GM23248 (cell line): ENCODE measurements around the gene OR56A4. TPM values are rescaled to one million over a fixed set of nuclear protein-coding genes. Genes with fewer than 3 reads are reported as not detected.
A peak's percentile ranks its signal among the peaks of the same experiment; 100 is the strongest.

ENCODE experiments used
- DNase-seq: peaks from one replicate; pipeline ENCODE4 v3.0.0-alpha.2; 2015
- H2AFZ ChIP-seq: fragments of 200-600 bp; sonication (generic); 2 replicates; pipeline ENCODE4 v1.6.1; 2016; ENCODE audit warnings: antibody characterized with exemption
- H3F3A ChIP-seq: fragments of 200-600 bp; sonication (generic); 2 replicates; pipeline ENCODE4 v1.6.1; 2016; ENCODE audit warnings: mild to moderate bottlenecking, antibody characterized with exemption, mixed run types; ENCODE audit not compliant: insufficient read depth
- H3K27ac ChIP-seq: fragments of 200-600 bp; sonication (generic); 2 replicates; pipeline ENCODE4 v1.5.1; 2016; ENCODE audit warnings: mild to moderate bottlenecking
- H3K27me3 ChIP-seq: fragments of 200-600 bp; sonication (generic); replicated peaks from 2 replicates; pipeline ENCODE4 v1.6.1; 2016; ENCODE audit warnings: mild to moderate bottlenecking; ENCODE audit not compliant: insufficient read depth
- H3K36me3 ChIP-seq: fragments of 200-600 bp; sonication (generic); 2 replicates; pipeline ENCODE4 v1.6.1; 2016; ENCODE audit warnings: low read depth, mild to moderate bottlenecking
- H3K4me1 ChIP-seq: fragments of 200-600 bp; sonication (generic); 2 replicates; pipeline ENCODE4 v1.6.1; 2016; ENCODE audit warnings: mild to moderate bottlenecking; ENCODE audit not compliant: insufficient read depth
- H3K4me2 ChIP-seq: fragments of 200-600 bp; sonication (generic); one replicate; pipeline ENCODE4 v1.6.1; 2016; ENCODE audit warnings: mild to moderate bottlenecking; ENCODE audit not compliant: unreplicated experiment
- H3K4me3 ChIP-seq: fragments of 200-600 bp; sonication (generic); 2 replicates; pipeline ENCODE4 v1.5.1; 2016; ENCODE audit warnings: mild to moderate bottlenecking
- H3K79me2 ChIP-seq: fragments of 200-600 bp; sonication (generic); 2 replicates; pipeline ENCODE4 v1.6.1; 2016; ENCODE audit warnings: mild to moderate bottlenecking; ENCODE audit not compliant: insufficient read depth
- H3K9ac ChIP-seq: fragments of 200-600 bp; sonication (generic); 2 replicates; pipeline ENCODE4 v1.6.1; 2016; ENCODE audit warnings: mild to moderate bottlenecking
- H3K9me2 ChIP-seq: fragments of 200-600 bp; sonication (generic); 2 replicates; pipeline ENCODE4 v1.6.1; 2016; ENCODE audit warnings: mixed run types, mild to moderate bottlenecking, moderate library complexity; ENCODE audit not compliant: insufficient read depth
- H3K9me3 ChIP-seq: fragments of 200-600 bp; sonication (generic); one replicate; pipeline ENCODE4 v1.6.1; 2017; ENCODE audit warnings: low read depth
- H4K20me1 ChIP-seq: fragments of 200-600 bp; sonication (generic); 2 replicates; pipeline ENCODE4 v1.6.0; 2016; ENCODE audit not compliant: insufficient read depth
- EZH2 ChIP-seq: fragments of 200-600 bp; sonication (generic); IDR thresholded peaks from 2 replicates; pipeline ENCODE4 v1.6.1; 2018; ENCODE audit warnings: antibody characterized with exemption, mild to moderate bottlenecking; ENCODE audit not compliant: insufficient read depth, poor library complexity, severe bottlenecking
- EZH2phosphoT487 ChIP-seq: fragments of 200-600 bp; sonication (generic); IDR thresholded peaks from 2 replicates; pipeline ENCODE4 v1.6.1; 2018; ENCODE audit warnings: antibody characterized with exemption, moderate library complexity, mild to moderate bottlenecking, low read depth; ENCODE audit not compliant: insufficient read depth
- WGBS, 2 experiments: methylation state at CpG; one replicate each; pipeline ENCODE4 v1.1.6; 2015 to 2017; ENCODE audit warnings: low lambda C conversion rate in 2 of 2, low coverage in 1 of 2; ENCODE audit errors: missing lambda C conversion rate in 2 of 2; 5-methylcytosine and 5-hydroxymethylcytosine counted together
- in situ Hi-C: fragments of 300-500 bp; cut with MboI; formaldehyde crosslinking; loops from 2 replicates; pipeline ENCODE4 v1.15.0; 2020
- polyA plus RNA-seq: library from polyadenylated mRNA; unstranded; fragments of >200 nt; fragmentation: Nextera tagmentation; extraction: Ambion mirVana; gene quantifications from 2 replicates; pipeline ENCODE4 v1.2.1, GENCODE V29; 2016
- total RNA-seq: library from RNA; depleted of rRNA; stranded (reverse); fragments of >200 nt; shearing (Covaris generic); gene quantifications from 2 replicates; pipeline ENCODE4 v1.2.3, GENCODE V29; 2014

The OR56A4 gene
- total and polyA plus RNA-seq, 2 experiments from 2014 or later: not detected

DNA sequence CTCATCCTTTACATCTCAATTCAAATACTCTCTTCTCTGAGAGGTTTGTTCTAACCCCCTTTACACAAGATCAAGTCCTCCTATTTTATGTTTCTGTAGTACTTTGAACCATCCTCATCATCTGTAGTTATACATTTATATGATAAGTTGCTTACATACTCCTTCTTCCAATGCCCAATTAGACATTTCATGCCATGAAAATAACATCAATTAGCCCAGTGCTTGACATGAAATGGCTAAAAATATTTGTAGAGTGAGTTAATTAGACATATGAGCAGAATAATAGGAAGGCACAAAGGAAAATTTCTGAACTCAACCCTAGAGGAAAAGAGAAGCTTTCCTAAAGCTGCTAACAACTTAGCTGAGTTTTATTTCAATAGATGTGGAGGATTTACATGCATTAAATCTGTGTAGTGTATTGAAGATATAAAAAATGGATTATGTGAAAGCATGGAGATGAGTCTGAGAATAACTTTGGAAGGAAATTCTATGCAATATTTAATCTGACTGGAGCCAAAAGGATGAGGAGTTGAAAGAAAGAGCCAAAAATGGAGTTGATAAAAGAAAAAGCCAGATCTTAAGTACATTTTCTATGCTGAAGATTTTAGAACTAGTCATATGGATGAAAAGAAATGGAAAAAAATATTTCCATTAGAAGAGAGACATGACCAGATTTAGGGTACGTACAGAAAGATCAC, 24.1 kb upstream of the OR56A4 start, which contains the start of gene OR56A1:
Gene OR56A1 (minus strand): TSS at position 51 of the 698 bp plus-strand sequence. CDS start 3,066 bp downstream, outside the sequence.
- no peaks in the 10 kb centered on the region for H3K9me2 ChIP-seq
- no peaks in the 10 kb centered on the region for H3K9me3 ChIP-seq
- H3K9ac ChIP-seq: no peak within 1 kb of the TSS
- no peak within 1 kb of the TSS for H2AFZ ChIP-seq
- no peaks in the 10 kb centered on the region for H3K4me1 ChIP-seq
- TF ChIP-seq EZH2 (no peak), EZH2phosphoT487 (no peak)
- no peak within 1 kb of the TSS for H3K4me2 ChIP-seq
- H3K27me3 ChIP-seq: no peaks in the 10 kb centered on the region; the same call in 1 of the 2 replicates
- no peak within 1 kb of the TSS for H3K4me3 ChIP-seq
- H4K20me1 ChIP-seq: no peaks in the 10 kb centered on the region
- DNase-seq: no peak
- no peak within 1 kb of the TSS for H3K27ac ChIP-seq
- in situ Hi-C loops: no loop called here
- no peaks in the 10 kb centered on the region for H3F3A ChIP-seq
- H3K36me3 ChIP-seq: no peaks in the 10 kb centered on the region
- H3K79me2 ChIP-seq: no peaks in the 10 kb centered on the region
- 7 to 21% methylated on average over 1 of the region's 1 CpG for WGBS, 2 experiments

DNA sequence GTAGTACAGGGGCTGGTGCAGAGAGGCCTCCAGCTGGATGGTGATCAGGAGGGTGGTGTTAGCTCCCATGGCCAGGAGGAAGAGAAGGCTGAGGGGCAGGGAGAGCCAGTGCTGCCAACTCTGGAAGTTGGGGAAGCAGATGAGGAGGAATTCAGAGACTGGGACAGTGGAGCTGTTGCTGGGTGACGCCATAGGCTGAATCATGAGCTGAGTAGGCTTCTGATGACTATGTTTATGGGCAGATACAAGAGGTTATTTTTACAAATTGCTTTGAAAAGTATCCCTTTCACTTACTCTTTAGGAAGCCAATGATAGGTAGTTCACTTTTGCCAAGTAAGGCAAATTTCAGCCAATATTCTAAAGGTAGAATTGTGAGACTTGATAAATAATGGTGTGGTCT, 20.8 kb upstream of the OR56A4 start:
- Histone ChIP-seq H2AFZ (no peak overlapping the region), H3K9me3 (no peaks in the 10 kb centered on the region), H3K27ac (no peak overlapping the region), H3K79me2 (no peaks in the 10 kb centered on the region), H3K9me2 (no peaks in the 10 kb centered on the region), H3K36me3 (no peaks in the 10 kb centered on the region), H3F3A (no peaks in the 10 kb centered on the region), H3K4me1 (no peaks in the 10 kb centered on the region), H4K20me1 (no peaks in the 10 kb centered on the region), H3K27me3 (peaks cover 4% of the 10 kb centered on the region; the same call in 1 of the 2 replicates), H3K4me3 (no peak overlapping the region), H3K4me2 (no peak overlapping the region), H3K9ac (no peak overlapping the region)
- in situ Hi-C loops: loop anchor here (10.0 kb wide), 1 partner anchor 317 kb away; no protein-coding TSS in a partner anchor
- WGBS, 2 experiments: 25 to 45% methylated on average over 1 of the region's 1 CpG
- DNase-seq: peak; percentile 62
- TF ChIP-seq EZH2: no peak
- TF ChIP-seq EZH2phosphoT487: no peak

DNA sequence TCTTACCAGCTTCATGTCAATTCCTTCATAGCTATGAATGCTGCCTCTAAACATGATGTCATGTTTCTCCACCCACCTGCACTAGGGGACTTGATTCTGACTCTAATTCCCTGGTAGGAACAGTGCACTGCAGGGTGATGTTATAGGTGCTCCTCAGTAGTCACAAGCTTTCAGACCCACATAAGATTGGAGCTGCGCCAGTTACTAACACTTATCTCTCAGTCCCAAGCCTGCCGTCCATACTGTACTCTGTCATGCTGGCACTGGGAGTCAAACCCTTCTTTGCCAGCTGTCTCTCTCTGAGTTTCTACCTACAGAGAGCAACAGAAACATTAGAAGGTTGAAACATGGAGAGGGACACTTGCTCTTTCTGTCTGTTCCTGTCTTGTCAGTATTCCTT, 18.3 kb upstream of the OR56A4 start:
- Histone ChIP-seq H3K27me3 (peaks cover 4% of the 10 kb centered on the region; the same call in 1 of the 2 replicates), H4K20me1 (no peaks in the 10 kb centered on the region), H3K9ac (no peak overlapping the region), H3K9me3 (no peaks in the 10 kb centered on the region), H3K4me2 (no peak overlapping the region), H3K36me3 (no peaks in the 10 kb centered on the region), H3K9me2 (no peaks in the 10 kb centered on the region), H3F3A (no peaks in the 10 kb centered on the region), H3K4me3 (no peak overlapping the region), H3K79me2 (no peaks in the 10 kb centered on the region), H3K4me1 (no peaks in the 10 kb centered on the region), H3K27ac (no peak overlapping the region), H2AFZ (no peak overlapping the region)
- 30 to 36% methylated on average over 2 of the region's 2 CpGs for WGBS, 2 experiments
- in situ Hi-C loops: loop anchor here (10.0 kb wide), 1 partner anchor 320 kb away; no protein-coding TSS in a partner anchor
- DNase-seq: no peak
- no peak for TF ChIP-seq EZH2phosphoT487
- TF ChIP-seq EZH2: no peak

DNA sequence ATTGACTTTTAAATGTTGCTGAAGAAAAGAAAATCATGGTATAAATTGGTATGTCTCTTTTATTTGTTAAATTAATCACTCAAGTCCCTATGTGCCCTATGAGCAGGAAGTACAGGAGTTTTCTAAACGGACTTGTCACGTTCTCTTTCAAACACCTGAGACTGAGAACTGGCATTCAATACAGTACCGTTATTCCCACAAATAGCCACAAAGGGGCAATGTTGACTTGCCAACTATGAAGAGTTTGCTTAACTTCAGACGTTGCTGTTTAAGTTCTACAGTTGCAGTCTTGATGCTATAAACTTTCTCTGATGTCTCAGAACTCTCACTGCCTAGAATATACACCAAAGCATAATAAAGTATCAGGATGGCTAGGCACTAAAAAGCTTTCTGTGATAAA, 16.2 kb upstream of the OR56A4 start:
- H3K9me3 ChIP-seq: no peaks in the 10 kb centered on the region
- no peaks in the 10 kb centered on the region for H3K79me2 ChIP-seq
- DNase-seq: peak; percentile 71
- no peak overlapping the region for H3K4me2 ChIP-seq
- no peaks in the 10 kb centered on the region for H3K9me2 ChIP-seq
- no peak overlapping the region for H3K9ac ChIP-seq
- 1 to 5% methylated on average over 4 of the region's 4 CpGs for WGBS, 2 experiments
- no peaks in the 10 kb centered on the region for H3K4me1 ChIP-seq
- peaks cover 4% of the 10 kb centered on the region; the same call in 1 of the 2 replicates for H3K27me3 ChIP-seq
- no peak overlapping the region for H3K4me3 ChIP-seq
- TF ChIP-seq EZH2phosphoT487: no peak
- no peak for TF ChIP-seq EZH2
- H2AFZ ChIP-seq: no peak overlapping the region
- in situ Hi-C loops: loop anchor here (10.0 kb wide), 1 partner anchor 322 kb away; no protein-coding TSS in a partner anchor
- no peaks in the 10 kb centered on the region for H3K36me3 ChIP-seq
- H3F3A ChIP-seq: no peaks in the 10 kb centered on the region
- H4K20me1 ChIP-seq: no peaks in the 10 kb centered on the region
- no peak overlapping the region for H3K27ac ChIP-seq
